ENCODE measurements around the gene CDCA5. TPM values are rescaled to one million over a fixed set of nuclear protein-coding genes. Genes with fewer than 3 reads are reported as not detected.

Gene CDCA5
- total RNA-seq, 2 experiments from 2014 or later: 0.77 to 0.84 TPM

DNA sequence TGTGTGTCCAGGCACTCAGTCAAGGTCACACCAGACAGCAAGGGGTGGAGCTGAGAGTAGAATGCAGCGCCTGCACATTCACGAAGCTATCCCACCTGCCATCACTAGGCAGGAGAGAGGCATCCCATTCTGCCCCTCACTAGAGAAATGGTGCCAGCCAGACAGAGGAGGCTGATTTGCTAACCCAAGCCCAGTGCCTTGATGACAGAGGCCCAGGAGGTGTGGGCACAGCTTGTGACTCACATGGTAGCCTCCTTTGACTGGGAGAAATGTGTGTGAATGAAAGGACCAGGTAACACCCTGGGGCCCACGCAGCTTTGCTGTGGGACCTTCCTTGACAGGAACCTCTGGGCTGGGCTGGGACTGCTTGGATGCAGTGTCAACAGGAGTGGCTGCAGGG is 20.3 kb downstream of the CDCA5 start:
- no peak overlapping the region for H3K27ac ChIP-seq (ENCODE audit: low read depth in 1 of 2, low read length in 2 of 2)
- peaks cover 6% of the 10 kb centered on the region for H3K4me1 ChIP-seq (ENCODE audit: insufficient read depth, low read length)
- no peaks in the 10 kb centered on the region for H3K9me3 Mint-ChIP-seq
- H3K36me3 ChIP-seq (ENCODE audit: insufficient read depth, low read length): no peaks in the 10 kb centered on the region
- CTCF ChIA-PET: interaction anchor here (0.7 kb wide), 1 partner anchor 11 kb away, joined by 3 read pairs; no protein-coding TSS in a partner anchor
- H3K27ac Mint-ChIP-seq: no peak overlapping the region
- H3K4me3 ChIP-seq (ENCODE audit: low read length): no peak overlapping the region
- intact Hi-C loops (cut with DNase I, micrococcal nuclease): no loop called here
- ATAC-seq (ENCODE audit: poor library complexity): no peak
- no peak overlapping the region for H3K4me3 Mint-ChIP-seq
- H3K36me3 Mint-ChIP-seq (ENCODE audit: low read depth): no peaks in the 10 kb centered on the region
- H3K4me1 Mint-ChIP-seq (ENCODE audit: low read depth): no peaks in the 10 kb centered on the region
- no peak for DNase-seq
- no peaks in the 10 kb centered on the region for H3K9me3 ChIP-seq (ENCODE audit: control insufficient read depth in 1 of 2, insufficient read depth in 1 of 2, low read length in 2 of 2)
- H3K27me3 Mint-ChIP-seq: no peaks in the 10 kb centered on the region
- POLR2A ChIA-PET: no interaction called here
- no peaks in the 10 kb centered on the region for H3K27me3 ChIP-seq (ENCODE audit: control insufficient read depth in 1 of 2, insufficient read depth in 2 of 2, low read length in 2 of 2)
- TF ChIP-seq, protein P1, sequence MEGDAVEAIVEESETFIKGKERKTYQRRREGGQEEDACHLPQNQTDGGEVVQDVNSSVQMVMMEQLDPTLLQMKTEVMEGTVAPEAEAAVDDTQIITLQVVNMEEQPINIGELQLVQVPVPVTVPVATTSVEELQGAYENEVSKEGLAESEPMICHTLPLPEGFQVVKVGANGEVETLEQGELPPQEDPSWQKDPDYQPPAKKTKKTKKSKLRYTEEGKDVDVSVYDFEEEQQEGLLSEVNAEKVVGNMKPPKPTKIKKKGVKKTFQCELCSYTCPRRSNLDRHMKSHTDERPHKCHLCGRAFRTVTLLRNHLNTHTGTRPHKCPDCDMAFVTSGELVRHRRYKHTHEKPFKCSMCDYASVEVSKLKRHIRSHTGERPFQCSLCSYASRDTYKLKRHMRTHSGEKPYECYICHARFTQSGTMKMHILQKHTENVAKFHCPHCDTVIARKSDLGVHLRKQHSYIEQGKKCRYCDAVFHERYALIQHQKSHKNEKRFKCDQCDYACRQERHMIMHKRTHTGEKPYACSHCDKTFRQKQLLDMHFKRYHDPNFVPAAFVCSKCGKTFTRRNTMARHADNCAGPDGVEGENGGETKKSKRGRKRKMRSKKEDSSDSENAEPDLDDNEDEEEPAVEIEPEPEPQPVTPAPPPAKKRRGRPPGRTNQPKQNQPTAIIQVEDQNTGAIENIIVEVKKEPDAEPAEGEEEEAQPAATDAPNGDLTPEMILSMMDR (IDR thresholded peaks at IDR 0.05): no peak

DNA sequence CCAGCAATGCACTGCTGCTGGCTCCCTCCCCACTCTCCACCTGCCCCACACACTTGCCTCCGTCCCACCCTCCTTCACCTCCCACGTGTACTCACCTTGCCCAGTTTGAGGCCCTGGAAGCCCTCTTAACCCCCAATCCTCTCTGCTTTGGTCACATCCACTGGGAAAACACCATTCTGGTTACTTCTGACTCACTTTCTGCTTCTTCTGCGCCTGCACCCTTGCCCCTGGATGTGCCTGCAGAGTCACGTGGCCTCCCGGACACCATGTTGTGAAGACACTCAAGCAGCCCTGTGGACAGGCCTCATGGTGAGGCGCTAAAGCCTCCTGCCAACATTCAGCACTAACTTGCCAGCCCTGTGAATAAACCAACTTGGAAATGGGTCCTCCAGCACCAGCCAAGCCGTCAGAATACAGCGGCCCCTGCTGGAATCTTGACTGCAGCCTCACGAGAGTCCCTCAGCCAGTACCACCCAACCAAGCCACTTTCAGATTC is 22.9 kb downstream of the CDCA5 start:
- CTCF ChIA-PET: no interaction called here
- peak in 2 of 14 experiments; percentile 10 to 29 for DNase-seq
- Histone ChIP-seq H3K9me3 (ENCODE audit: control insufficient read depth in 1 of 2, insufficient read depth in 1 of 2, low read length in 2 of 2) (no peaks in the 10 kb centered on the region), H3K4me3 (ENCODE audit: low read length) (no peak overlapping the region), H3K27ac (ENCODE audit: low read depth in 1 of 2, low read length in 2 of 2) (no peak overlapping the region), H3K4me1 (ENCODE audit: insufficient read depth, low read length) (peaks cover 6% of the 10 kb centered on the region), H3K36me3 (ENCODE audit: insufficient read depth, low read length) (no peaks in the 10 kb centered on the region), H3K27me3 (ENCODE audit: control insufficient read depth in 1 of 2, insufficient read depth in 2 of 2, low read length in 2 of 2) (no peaks in the 10 kb centered on the region)
- H3K27me3 Mint-ChIP-seq: no peaks in the 10 kb centered on the region
- intact Hi-C loops (cut with DNase I, micrococcal nuclease): no loop called here
- no peaks in the 10 kb centered on the region for H3K4me1 Mint-ChIP-seq (ENCODE audit: low read depth)
- no peak overlapping the region for H3K4me3 Mint-ChIP-seq
- no peaks in the 10 kb centered on the region for H3K9me3 Mint-ChIP-seq
- H3K27ac Mint-ChIP-seq: no peak overlapping the region
- TF ChIP-seq, protein P1 (IDR thresholded peaks at IDR 0.05): no peak
- POLR2A ChIA-PET: no interaction called here
- ATAC-seq (ENCODE audit: poor library complexity): no peak
- no peaks in the 10 kb centered on the region for H3K36me3 Mint-ChIP-seq (ENCODE audit: low read depth)

DNA sequence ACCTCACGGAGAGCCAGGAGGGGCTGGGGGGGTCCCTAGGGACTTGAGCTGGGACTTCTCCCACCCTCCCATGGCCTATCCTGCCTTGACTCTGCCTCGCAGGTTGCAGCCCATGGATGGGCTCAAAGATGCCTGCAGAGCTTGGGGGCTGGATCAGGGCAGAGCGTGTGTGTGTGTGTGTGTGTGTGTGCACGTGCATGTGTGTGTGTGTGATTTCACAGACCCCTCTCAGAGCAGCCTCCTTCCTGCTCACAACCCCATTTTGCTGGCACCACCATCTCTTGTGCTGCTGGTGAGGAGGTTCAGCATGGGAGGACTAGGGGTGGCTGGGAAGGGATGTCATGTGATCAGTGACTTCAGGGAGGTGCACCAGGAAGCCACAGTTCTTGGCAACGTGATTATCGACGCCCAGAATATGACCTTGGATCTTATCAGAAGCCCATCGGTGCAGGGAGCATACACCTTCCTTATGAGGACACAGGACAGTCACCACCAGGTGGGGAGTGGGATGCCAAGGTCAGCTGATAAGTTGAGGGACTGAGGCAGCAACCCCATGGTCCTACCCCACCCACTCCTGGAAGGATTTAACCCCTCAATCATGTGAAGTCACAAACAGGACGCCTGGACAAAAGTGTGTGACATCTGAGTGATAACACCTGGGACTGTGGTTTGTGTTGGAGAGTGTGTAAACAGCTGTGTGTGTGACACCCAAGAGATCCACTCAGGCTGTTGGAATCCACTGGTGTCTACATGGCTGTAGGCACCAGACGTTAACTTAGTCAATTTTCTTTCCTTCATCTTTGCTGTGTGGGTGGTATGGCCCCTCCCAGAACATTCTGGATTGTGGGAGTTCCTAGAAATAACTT is 23.6 kb downstream of the CDCA5 start:
- H3K9me3 ChIP-seq (ENCODE audit: control insufficient read depth in 1 of 2, insufficient read depth in 1 of 2, low read length in 2 of 2): no peaks in the 10 kb centered on the region
- Mint-ChIP-seq H3K4me3 (no peak overlapping the region), H3K4me1 (ENCODE audit: low read depth) (no peaks in the 10 kb centered on the region), H3K27me3 (no peaks in the 10 kb centered on the region), H3K27ac (no peak overlapping the region), H3K9me3 (no peaks in the 10 kb centered on the region), H3K36me3 (ENCODE audit: low read depth) (no peaks in the 10 kb centered on the region)
- intact Hi-C loops (cut with DNase I, micrococcal nuclease): no loop called here
- no peaks in the 10 kb centered on the region for H3K27me3 ChIP-seq (ENCODE audit: control insufficient read depth in 1 of 2, insufficient read depth in 2 of 2, low read length in 2 of 2)
- H3K36me3 ChIP-seq (ENCODE audit: insufficient read depth, low read length): no peaks in the 10 kb centered on the region
- ChIA-PET POLR2A (no interaction called here), CTCF (no interaction called here)
- TF ChIP-seq, protein P1 (IDR thresholded peaks at IDR 0.05): no peak
- DNase-seq: no peak
- no peak overlapping the region for H3K27ac ChIP-seq (ENCODE audit: low read depth in 1 of 2, low read length in 2 of 2)
- ATAC-seq (ENCODE audit: poor library complexity): no peak
- peaks cover 6% of the 10 kb centered on the region for H3K4me1 ChIP-seq (ENCODE audit: insufficient read depth, low read length)
- no peak overlapping the region for H3K4me3 ChIP-seq (ENCODE audit: low read length)

All from CD4-positive, alpha-beta T cell (primary cell).